ENCODE data around the gene CD81. TPM values are rescaled to one million over a fixed set of nuclear protein-coding genes. Genes with fewer than 3 reads are reported as not detected.
A peak's percentile ranks its signal among the peaks of the same experiment; 100 is the strongest.

Gene CD81
- total RNA-seq, 1 experiment from 2014 or later: 194 TPM

DNA sequence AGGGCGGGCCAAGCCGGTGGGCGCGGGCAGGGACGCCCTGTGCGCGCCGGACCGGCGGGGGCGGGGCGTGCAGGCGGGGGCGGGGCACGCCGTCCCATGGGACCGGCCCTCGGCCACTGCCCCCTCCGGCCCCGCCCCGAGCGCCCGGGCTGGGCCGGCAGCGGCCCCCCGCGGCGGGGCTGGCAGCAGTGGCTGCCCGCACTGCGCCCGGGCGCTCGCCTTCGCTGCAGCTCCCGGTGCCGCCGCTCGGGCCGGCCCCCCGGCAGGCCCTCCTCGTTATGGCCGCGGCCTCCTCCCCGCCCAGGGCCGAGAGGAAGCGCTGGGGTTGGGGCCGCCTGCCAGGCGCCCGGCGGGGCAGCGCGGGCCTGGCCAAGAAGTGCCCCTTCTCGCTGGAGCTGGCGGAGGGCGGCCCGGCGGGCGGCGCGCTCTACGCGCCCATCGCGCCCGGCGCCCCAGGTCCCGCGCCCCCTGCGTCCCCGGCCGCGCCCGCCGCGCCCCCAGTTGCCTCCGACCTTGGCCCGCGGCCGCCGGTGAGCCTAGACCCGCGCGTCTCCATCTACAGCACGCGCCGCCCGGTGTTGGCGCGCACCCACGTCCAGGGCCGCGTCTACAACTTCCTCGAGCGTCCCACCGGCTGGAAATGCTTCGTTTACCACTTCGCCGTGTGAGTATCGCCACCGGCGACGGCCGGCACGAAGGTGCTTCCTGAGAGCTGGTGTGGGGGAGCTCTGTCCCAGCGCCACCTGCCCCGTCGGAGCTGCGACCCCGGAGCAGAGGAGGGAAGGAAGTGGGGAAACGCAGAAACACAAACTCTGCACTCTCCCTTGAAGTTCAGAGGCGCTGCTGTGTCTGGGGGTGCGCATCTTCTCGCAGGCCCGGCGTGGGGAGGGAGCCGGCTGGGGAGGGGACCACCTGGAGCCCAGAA lies 68.0 kb downstream of the CD81 start, which contains the start of gene KCNQ1:
Gene KCNQ1, plus strand, starts transcription at position 188 of the 925 bp plus-strand sequence. Its CDS starts 91 bp downstream, at position 279.
- POLR2A ChIA-PET (ENCODE audit: low non-redundant PET): no interaction called here
- Histone ChIP-seq H3K36me3 (ENCODE audit: insufficient read depth, low read length, poor library complexity, severe bottlenecking) (no peaks in the 10 kb centered on the region), H3K27me3 (replicated peaks; ENCODE audit: insufficient read depth, low read depth, low read length, poor library complexity) (peaks cover 33% of the 10 kb centered on the region), H3K9me3 (ENCODE audit: low read depth, low read length, poor library complexity, severe bottlenecking) (no peaks in the 10 kb centered on the region), H3K4me3 (ENCODE audit: low read depth, low read length, poor library complexity, severe bottlenecking) (no peak within 1 kb of the TSS), H3K27ac (ENCODE audit: low read depth, low read length, poor library complexity, severe bottlenecking) (no peak within 1 kb of the TSS), H3K4me1 (ENCODE audit: insufficient read depth, low read length, poor library complexity, severe bottlenecking) (no peaks in the 10 kb centered on the region)
- no peak for DNase-seq (ENCODE audit: low spot score)
- TF ChIP-seq EZH2 (IDR thresholded peaks at IDR 0.05; ENCODE audit: borderline replicate concordance, low read depth, low read length, poor library complexity, severe bottlenecking): peak; percentile 44
- TF ChIP-seq CTCF (conservative IDR thresholded peaks at IDR 0.05; ENCODE audit: low read depth, low read length): no peak
- intact Hi-C loops (cut with micrococcal nuclease; ENCODE audit: unreplicated experiment): no loop called here
- BruUV-seq (replicated peaks): no TSS peak
- CTCF ChIA-PET: no interaction called here

GRCh38 chr11:2445746-2446551 lies 68.8 kb downstream of the CD81 start:
- ChIA-PET CTCF (no interaction called here), POLR2A (ENCODE audit: low non-redundant PET) (no interaction called here)
- H3K4me1 ChIP-seq (ENCODE audit: insufficient read depth, low read length, poor library complexity, severe bottlenecking): no peaks in the 10 kb centered on the region
- no peak overlapping the region for H3K4me3 ChIP-seq (ENCODE audit: low read depth, low read length, poor library complexity, severe bottlenecking)
- H3K9me3 ChIP-seq (ENCODE audit: low read depth, low read length, poor library complexity, severe bottlenecking): no peaks in the 10 kb centered on the region
- TF ChIP-seq EZH2 (IDR thresholded peaks at IDR 0.05; ENCODE audit: borderline replicate concordance, low read depth, low read length, poor library complexity, severe bottlenecking): peak; percentile 35
- no peak for TF ChIP-seq CTCF (conservative IDR thresholded peaks at IDR 0.05; ENCODE audit: low read depth, low read length)
- H3K36me3 ChIP-seq (ENCODE audit: insufficient read depth, low read length, poor library complexity, severe bottlenecking): no peaks in the 10 kb centered on the region
- BruUV-seq (replicated peaks): no TSS peak
- no peak overlapping the region for H3K27ac ChIP-seq (ENCODE audit: low read depth, low read length, poor library complexity, severe bottlenecking)
- H3K27me3 ChIP-seq (replicated peaks; ENCODE audit: insufficient read depth, low read depth, low read length, poor library complexity): peaks cover 33% of the 10 kb centered on the region
- no peak for DNase-seq (ENCODE audit: low spot score)
- intact Hi-C loops (cut with micrococcal nuclease; ENCODE audit: unreplicated experiment): no loop called here

DNA sequence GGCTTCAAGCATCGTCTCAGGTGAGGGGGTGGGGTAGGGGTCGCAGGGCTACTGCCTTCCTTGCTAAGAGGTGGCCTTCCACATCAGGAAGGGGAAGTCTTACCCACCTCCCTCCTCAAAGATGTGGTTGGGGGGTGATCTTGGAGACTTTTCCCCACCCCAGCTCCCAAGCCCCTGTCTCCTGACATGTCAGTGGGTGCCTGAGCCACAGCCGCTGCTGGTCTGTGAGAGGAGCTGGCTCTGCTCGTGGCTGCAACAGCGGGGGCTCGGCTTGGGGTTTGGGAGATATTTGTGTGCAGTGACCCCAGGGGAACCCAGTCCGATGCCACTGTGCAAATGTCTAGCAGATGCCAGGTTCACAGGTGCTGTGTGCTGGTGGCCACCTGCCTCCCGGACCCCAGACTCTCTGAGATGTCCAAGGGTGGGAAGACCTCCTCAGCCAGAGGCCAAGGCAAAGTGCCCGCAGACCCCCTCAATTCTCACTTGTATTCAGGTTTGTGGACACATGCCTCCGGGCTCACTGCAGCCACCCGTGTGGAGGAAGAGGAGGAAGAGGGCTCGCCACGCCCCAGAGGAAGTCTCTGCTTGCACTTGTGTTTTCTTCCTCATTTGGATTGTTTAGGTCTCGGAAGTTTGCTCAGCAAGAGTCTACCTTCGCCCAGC lies 69.6 kb downstream of the CD81 start:
- no peak for TF ChIP-seq EZH2 (IDR thresholded peaks at IDR 0.05; ENCODE audit: borderline replicate concordance, low read depth, low read length, poor library complexity, severe bottlenecking)
- H3K4me3 ChIP-seq (ENCODE audit: low read depth, low read length, poor library complexity, severe bottlenecking): no peak overlapping the region
- DNase-seq (ENCODE audit: low spot score): no peak
- no TSS peak for BruUV-seq (replicated peaks)
- no peak overlapping the region for H3K27ac ChIP-seq (ENCODE audit: low read depth, low read length, poor library complexity, severe bottlenecking)
- intact Hi-C loops (cut with micrococcal nuclease; ENCODE audit: unreplicated experiment): no loop called here
- CTCF ChIA-PET: no interaction called here
- POLR2A ChIA-PET (ENCODE audit: low non-redundant PET): no interaction called here
- H3K4me1 ChIP-seq (ENCODE audit: insufficient read depth, low read length, poor library complexity, severe bottlenecking): no peaks in the 10 kb centered on the region
- H3K9me3 ChIP-seq (ENCODE audit: low read depth, low read length, poor library complexity, severe bottlenecking): no peaks in the 10 kb centered on the region
- no peaks in the 10 kb centered on the region for H3K36me3 ChIP-seq (ENCODE audit: insufficient read depth, low read length, poor library complexity, severe bottlenecking)
- H3K27me3 ChIP-seq (replicated peaks; ENCODE audit: insufficient read depth, low read depth, low read length, poor library complexity): peaks cover 33% of the 10 kb centered on the region

Other genes with a start within 250 kb of the CD81 start
- gene IGF2, start 237.9 kb upstream of the CD81 start, total RNA-seq (2021): 0.17 and 0.20 TPM in 2 replicates
- not detected in 2 replicates for gene INS, start 216.1 kb upstream of the CD81 start, total RNA-seq (2021)
- not detected in 2 replicates for gene TH, start 205.5 kb upstream of the CD81 start, total RNA-seq (2021)
- not detected in 2 replicates for gene ASCL2, start 106.7 kb upstream of the CD81 start, total RNA-seq (2021)
- gene C11orf21, start 75.4 kb upstream of the CD81 start, total RNA-seq (2021): not detected in 2 replicates
- gene TSPAN32, start 75.3 kb upstream of the CD81 start, total RNA-seq (2021): not detected in 2 replicates
- 41.3 and 46.8 TPM in 2 replicates for gene TSSC4, start 23.4 kb downstream of the CD81 start, total RNA-seq (2021)
- gene TRPM5, start 67.2 kb downstream of the CD81 start, total RNA-seq (2021): not detected in 2 replicates
- gene KCNQ1, start 67.7 kb downstream of the CD81 start, total RNA-seq (2021): not detected in 2 replicates

Measured in A673 (cell line).